Stimulated activated CD4-positive, alpha-beta T cell treated with anti-CD3 and anti-CD28 coated beads, Interleukin-1b, Interleukin-23, amount 100 ng/mL, for 24 hours (primary cell): ENCODE data around the gene IPP.
"Not testable (repeated sequence)": the region's sequence is repeated elsewhere in the genome, so short reads cannot be mapped to it uniquely, and the experiment has no call there.

Experiments
- DNase-seq, 4 experiments: peaks; one replicate each; pipeline ENCODE4 v3.0.0-alpha.2; 2020; ENCODE audit warnings: low read depth in 4 of 4, low spot score in 1 of 4

Gene IPP

DNA sequence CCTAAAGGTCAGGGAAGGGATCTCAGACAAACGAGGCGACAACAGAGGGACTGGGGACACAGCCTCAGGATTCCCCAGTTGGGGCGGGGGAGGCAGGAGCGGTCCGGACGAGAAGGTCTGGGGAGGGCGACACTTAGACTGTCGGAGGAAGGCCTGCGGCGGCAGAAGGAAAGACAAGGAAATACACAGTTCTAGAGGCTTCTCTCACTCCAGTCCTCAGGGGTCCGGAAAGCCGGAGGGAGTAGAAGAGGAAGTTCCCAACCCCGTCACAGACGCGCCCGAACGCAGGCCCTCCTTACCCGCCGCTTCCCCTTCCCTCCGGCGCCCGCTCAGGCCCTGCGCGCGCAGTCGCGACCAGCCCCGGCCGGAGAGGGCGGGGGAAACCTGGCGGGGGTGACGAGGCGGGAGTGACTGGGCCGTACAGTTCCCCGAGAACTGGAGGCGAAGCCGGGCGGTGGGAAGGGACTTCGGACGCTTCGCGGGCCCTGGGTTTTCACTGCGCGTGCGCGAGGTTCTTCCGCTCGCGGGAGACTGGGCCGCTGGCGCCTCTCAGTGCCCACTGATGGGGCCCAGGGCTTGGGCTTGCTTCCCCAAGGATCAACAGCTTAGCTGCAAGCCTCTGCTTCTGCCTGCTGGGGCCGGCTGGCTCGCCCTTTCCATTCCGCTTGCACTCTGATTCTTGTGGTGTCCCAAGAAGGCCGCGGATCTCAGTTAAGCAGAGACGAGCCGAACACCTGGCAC, at the start of gene IPP:
IPP (minus strand) TSS at position 356 of the 741 bp plus-strand sequence. CDS start 4,242 bp downstream, outside the sequence.
- peak; percentile 80 to 96 (median 89) for DNase-seq

DNA sequence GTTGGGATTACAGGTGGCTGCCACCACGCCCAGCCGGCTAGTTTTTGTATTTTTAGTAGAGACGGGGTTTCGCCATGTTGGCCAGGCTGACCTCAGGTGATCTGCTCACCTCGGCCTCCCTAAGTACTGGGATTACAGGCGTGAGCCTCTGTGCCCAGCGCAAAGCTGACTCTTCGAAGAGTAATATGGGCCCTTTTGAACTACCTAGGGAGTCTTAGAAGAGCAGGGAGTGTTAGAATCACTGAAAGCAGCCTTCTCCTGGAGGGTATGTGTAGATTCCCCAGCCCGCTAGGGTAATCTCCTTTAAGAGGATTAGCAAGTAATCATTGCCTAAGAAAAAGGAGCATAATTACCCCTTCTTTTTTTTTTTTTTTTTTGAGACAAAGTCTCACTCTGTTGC, 46.5 kb upstream of the IPP start:
- DNase-seq, result no peak

DNA sequence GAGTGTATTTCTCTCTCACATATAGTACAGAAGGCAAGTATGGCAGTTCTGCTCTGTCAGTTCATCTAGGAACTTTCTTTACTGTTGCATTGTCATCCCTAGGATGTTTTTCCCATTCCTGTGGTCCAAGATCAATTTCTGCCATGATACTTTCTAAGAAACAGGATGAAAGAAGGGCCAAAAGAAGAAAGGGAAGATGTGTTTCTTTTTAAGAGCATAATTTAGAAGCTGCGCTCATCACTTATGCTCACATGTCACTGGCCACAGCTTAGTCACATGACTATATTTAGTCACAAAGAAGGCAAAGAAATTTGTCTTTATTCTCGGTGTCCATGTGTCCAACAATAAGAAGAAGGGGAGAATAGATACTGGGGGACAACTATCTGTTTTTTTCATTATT, 45.9 kb upstream of the IPP start:
- DNase-seq, result no peak

DNA sequence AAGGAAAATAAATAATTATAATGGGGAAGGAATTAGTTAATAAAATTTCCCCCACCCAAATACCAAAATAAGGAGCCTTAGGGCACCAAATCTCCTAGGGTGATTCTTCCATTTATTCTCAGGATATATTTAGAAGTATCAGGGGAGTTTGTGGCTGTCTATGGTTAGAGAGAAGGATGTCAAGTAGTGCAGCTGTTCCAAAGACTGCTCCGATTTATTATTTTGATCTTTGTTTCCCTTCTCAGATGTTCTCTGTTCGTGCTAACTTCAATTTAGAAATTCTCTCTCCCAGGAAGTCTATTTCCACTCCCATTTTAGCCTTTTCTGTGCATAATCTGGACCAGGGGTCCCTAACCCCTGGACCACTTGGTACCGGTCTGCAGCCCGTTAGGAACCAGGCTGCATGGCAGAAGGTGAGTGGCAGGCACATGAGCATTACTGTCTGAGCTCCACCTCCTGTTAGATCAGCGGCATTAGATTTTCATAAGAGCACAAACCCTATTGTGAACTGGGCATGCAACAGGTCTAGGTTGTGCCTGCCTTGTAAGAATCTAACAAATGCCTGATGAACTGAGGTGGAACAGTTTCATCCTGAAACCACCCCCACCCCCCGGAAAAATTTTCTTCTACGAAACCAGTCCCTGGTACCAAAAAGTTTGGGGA, 43.6 kb upstream of the IPP start:
- DNase-seq, result no peak

DNA sequence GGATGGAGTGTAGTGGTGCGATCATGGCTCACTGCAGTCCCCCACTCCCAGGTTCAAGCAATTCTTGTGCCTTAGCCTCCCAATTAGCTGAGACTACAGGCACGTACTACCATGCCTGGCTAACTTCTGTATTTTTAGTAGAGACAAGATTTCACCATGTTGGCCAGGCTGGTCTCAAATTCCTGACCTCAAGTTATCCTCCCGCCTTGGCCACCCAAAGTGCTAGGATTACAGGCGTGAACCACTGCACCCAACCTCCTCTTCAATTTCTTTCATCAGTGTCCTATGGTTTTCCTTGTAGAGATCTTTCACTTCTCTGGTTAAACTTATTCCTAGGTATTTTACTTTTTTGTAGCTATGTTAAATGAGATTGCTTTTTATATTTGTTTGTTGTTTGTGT, 42.3 kb upstream of the IPP start:
- DNase-seq, result no peak

DNA sequence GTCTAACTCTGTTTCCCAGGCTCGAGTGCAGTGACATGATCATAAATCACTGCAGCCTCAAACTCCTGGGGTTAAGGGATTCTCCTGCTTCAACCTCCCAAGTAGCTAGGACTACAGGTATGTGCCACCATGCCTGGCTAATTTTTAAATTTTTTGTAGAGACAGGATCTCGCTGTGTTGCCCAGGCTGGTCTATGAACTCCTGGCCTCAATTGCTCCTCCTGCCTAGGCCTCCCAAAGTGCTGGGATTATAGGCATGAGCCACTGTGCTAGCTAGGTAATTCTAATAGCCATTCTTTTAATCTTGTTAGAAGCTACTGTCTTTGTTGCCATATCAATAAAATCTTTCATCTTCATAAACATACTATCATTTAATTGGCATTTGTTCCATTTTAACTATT, 39.1 kb upstream of the IPP start:
- no peak for DNase-seq

DNA sequence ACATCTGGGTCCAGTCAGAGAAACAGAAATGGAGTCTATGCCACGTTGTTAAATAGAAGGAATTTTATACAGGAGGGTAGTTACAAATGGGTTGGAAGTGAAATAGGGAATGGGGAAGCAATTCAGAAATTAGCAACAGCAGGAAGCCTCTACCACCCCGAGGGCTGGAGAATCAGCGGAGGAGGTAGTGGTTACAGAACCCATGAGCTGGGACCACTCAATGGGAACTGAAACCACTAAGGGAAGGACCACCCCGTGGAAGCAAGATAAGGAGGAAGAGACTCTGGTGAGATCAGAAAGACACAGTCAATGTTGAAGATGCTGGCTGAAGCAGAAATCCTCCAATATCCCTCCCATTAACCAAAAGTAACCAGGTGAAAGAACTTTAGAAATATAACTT, 37.5 kb upstream of the IPP start:
- no peak for DNase-seq

DNA sequence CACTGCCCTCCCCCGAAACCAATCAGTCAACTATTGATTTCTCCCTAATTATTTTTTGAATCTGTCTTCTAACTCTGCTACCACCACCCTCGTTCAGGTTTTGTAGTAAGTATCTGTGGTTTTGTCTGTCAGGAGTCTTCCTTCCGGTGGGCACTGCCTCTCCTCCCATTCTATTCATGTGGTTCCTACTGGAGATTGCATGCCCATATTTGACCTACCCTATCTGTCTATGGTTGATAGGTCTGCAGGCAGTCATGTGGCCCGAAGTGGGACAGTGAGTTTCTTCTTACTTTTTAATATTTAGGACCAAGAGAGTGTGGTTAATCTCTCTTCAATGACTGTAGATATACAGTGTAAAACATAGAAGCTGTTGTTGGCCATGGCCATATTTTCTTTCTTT, 35.1 kb upstream of the IPP start:
- no peak for DNase-seq

DNA sequence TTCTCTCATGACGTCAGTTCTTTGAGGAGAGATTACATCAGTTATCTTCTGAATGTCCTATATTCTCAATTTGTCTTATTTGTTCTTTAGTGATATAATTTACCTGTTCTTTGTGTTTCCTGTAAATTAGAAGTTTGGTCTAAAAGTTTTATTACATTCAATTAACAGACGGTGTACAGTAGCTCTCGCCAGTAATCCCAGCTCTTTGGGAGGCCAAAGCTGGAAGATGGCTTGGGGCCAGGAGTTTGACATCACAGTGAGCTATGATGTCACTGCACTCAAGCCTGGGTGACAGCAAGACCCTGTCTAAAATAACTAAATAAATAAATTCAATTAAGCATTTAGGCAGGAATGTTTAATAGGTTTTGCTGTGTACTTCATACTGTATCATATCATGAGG, 25.3 kb upstream of the IPP start:
- no peak for DNase-seq

DNA sequence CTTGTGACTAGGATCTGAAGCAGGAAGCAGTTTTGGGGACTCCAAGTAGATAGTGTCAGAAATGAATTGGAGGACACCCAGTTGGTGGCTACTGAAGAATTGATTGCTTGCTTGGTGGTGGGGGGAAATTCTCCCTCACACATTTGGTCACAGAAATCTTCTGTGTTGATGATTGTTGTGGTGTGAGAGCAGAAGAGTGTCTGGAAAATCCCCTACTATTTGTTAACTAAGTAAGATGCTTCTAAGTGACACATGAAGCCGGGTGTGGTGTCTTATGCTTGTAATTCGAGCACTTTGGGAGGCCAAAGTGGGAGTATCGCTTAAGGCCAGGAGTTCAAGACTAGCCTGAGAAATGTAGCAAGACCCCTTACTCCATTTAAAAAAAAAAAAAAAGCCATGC, 22.5 kb upstream of the IPP start:
- DNase-seq, result no peak

DNA sequence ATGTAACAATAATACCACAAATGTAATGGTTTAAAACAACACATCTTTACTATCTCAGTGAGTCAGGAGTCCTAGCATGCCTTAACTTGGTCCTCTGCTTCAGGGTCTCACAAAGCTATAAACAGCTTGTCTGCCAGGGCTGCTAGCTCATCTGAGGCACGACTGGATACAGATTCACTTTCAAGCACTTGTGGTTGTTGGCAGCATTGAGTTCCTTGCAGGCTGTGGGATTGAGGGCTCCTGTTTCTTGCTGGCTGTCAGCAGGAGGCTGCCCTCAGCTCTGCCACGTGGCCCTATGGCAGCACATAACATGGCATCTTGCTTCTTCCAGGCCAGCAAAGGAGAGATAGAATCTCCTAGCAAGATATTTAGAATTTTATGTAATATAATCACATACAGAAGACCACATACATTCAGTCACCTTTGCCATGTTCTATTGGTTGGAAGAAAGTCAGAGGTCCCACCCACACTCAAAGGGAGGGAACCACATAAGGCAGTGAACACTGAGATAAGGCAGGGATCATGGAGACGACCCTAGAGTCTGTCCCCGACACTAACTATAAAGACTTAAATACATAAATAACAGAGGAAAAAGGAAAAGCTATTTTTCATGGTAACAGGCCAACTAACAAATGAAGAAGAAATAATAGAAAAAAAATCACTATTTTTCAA, 18.9 kb upstream of the IPP start:
- DNase-seq, result no peak

DNA sequence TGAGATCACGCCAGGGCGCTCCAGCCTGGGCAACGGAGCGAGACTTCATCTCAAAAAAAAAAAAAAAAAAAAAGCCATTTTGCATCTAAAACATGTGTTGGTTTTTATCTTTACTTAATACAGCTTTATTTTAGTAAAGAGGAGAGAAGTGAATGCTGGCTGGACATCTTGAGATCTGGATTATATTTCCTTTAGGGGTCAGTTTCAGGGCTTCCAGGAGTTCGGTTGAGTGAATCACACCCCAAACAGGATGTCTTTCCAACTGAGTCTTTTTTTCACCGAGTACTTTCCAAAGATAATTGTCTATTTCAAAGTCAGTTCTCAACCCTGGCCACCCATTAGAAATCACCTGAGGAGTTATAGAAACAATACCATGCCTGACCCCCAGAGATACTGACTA, 16.6 kb upstream of the IPP start:
- no peak for DNase-seq

DNA sequence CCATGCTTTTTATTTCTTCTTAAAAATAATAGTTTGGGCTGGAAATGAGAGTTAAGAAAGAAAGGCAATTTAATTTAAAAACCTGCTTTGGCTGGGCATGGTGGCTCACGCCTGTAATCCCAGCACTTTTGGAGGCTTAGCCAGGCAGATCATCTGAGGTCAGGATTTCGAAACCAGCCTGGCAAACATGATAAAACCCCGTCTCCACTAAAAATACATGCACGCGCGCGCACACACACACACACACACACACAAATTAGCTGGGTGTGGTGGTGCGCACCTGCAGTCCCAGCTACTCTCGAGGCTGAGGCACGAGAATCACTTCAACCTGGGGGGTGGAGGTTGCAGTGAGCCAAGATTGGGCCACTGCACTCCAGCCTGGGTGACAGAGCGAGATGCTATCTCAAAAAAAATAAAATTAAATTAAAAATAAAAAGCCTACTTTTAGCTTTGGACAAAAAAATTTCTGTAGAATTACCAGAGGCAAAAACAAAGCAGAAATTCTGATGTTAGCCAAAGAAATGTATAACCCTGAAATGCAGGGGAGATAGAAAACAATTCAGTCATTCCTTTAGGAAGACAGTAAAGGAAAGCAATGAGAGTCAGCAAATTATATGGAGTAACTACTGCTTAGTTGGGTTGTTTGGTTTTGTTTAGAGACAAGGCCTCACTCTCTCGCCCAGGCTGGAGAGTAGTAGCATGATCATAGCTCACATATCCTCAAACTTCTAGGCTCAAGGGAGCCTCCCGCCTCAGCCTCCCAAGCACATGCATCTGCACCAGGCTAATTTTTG, 15.7 kb upstream of the IPP start:
- DNase-seq, result no peak

DNA sequence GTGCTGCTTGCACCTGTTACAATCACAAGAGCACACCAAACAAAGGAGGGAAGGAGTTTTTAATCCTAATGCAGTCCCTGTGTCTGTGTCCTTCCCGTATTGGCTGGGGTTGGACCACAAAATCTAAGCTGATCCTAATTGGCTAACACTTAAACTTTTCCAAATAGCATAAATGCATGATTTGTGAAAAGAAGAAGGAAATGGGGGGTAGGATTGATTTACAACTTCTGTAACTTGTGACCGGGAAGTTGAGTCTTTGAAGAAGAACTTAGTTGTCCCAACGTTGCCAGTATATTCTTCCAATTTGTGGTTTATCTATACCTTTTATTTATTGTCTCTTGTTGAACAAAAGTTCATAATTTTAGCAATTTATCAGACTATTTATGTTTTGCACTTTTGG, 11.8 kb upstream of the IPP start:
- DNase-seq, result no peak

DNA sequence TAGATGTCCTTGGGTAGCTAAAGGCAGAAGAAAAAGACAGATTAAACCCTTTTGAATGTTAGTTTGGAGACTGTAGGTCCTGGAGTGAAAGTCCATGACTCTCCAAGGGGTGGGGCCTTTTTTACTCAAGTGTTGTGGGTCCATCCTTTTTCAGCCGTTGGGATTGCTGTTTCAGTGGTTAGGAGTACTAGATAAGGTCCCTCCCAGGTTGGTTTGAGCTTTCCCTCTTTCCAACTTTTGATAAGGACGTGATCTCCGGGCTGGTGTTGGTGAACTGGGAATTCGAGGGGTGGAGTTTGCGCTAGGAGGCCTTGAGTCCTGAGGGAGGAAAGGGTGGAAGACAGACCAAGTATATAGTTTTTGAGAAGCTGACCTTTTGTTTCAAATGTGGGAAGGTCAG, 5.2 kb upstream of the IPP start:
- DNase-seq, result no peak

DNA sequence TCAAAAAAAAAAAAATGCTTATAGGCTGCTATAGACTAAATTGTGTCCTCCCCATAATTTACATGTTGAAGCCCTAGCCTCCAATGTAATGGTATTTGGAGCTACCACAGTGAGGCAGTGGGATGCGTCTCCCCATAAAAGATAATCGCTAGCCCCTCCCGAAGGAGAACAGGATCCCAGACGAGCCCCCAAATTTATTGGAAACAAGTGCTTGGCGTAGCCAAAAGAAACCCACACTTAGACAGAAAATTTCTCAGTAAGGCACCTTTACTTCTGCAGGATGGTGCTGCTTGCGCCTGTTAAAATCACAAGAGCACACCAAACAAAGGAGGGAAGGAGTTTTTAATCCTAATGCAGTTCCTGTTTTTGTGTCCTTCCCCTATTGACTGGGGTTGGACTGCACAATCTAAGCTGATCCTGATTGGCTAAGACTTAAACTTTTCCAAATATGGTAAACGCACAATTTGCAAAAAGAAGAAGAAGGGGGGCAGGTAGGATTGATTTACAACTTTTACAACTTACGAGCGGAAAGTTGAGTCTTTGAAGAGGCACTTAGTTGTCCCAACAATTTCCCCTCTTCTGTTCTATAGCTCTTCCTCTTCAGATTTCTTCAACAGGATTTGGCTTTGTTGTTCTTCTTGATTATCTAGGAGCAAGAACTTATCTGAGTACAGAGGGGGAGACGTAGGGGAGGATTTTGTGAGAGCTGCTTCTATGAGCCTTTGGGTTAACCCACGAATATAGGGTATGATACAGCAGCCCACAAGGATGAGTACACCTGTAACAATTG, 3.0 kb upstream of the IPP start:
- DNase-seq, result no peak

DNA sequence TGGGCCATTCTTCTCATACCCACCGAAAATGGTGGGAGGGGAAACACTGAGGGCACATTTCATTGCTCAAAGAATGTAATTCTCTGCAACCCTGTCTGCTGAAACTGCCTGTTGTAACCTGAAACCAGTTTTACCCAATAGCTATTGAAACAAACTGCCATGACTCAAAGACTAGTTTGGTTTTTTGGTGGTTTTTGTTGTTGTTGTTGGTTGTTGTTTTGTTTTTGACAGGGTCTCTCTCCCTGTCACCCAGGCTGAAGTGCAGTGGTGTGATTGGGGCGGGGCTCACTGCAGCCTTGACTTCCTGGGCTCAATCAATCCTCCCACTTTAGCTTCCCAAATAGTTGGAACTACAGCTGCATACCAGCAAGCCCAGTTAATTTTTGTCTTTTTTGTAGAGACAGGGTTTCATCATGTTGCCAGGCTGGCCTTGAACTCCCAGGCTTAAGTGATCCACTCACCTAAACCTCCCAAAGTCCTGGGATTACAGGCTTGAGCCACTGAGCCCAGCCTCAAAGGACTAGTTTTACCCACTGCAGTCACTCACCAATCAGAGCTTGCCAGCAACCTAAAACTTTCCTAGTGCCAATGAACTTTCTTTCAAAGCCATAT, 2.1 kb upstream of the IPP start:
- no peak for DNase-seq

DNA sequence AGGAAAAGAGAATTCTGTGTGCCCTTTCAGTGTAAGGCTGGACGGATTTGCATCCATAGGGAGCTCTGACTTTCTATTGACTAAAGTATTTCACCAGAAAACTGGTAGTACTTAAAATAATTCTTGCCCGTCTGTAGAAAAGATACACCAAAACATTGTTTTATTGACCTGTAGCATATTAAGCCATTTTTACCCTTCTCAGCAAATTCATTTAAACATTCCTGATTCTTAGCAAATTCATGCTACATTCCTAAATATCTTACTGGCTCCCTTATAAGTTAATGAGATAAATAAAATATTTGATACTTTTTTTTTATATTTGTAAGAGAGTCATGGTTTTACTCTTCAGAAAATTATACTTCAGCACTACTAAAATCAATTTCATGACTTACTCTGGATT, 1.6 kb upstream of the IPP start:
- DNase-seq, result no peak

DNA sequence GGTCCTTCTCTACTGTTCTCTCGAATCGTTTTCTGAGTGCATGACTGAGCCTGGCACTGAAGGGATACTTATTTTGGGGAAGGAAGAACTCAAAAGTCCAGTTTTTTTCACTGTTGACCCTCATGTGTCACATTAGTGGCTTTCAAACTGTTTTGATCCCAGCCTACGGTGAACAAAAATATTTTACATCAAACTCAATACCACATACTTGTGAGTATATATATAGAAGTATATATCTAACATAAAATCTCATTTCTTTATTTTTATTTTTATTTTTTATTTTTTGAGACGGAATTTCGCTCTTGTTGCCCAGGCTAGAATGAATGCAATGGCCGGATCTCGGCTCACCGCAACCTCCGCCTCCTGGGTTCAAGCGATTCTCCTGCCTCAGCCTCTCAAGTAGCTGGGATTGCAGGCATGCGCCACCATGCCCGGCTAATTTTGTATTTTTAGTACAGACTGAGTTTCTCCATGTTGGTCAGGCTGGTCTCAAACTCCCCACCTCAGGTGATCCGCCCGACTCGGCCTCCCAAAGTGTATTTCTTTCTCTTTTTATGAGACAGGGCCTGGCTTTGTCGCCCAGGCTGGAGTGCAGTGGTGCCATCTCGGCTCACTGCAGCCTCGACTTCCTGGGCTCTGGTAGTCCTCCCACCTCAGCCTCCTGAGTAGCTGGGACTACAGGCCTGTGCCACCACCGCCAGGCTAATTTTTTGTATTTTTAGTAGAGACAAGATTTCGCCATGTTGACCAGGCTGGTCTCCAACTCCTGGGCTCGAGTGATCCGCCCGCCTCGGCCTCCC, 786 bp upstream of the IPP start:
- DNase-seq, result not testable (repeated sequence)

DNA sequence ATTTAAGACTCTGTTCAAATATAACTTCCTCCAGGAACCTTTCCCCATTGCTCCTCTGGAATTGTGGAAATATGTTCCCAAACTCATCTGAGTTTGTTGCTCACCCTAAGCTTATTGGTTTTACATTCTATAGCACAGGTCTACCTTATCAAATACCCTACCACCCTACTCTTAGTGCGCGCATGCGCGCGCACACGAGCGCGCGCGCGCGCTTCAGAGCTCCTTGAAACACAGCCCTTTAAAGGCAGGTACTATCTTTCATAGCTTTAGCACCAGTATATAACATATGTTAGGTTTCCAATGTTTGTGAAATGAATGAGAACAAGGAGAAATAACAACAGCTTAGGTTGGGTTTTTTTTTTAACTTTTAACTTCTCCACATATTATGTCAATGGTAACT, 3.5 kb downstream of the IPP start:
- DNase-seq, result no peak
